Stimulated activated memory B cell treated with anti-CD40 and anti-IgM and Interleukin-4, amounts not matched to agents 10 μg/mL and 1 μg/mL and 100 μg/mL, for 72 hours (primary cell): ENCODE results near the gene BTRC.

ENCODE experiments used
- ATAC-seq: fragments of 150-1000 bp; cut with Tn5 transposase; 2 replicates; pipeline ENCODE4 v1.10.0; 2021
- H3K27ac Mint-ChIP-seq: one replicate; pipeline ENCODE4 v1.8.0; 2022; ENCODE audit warnings: mild to moderate bottlenecking, mixed read lengths
- H3K27me3 Mint-ChIP-seq: one replicate; pipeline ENCODE4 v1.8.0; 2022; ENCODE audit warnings: mixed read lengths
- H3K36me3 Mint-ChIP-seq: one replicate; pipeline ENCODE4 v1.8.0; 2022; ENCODE audit warnings: mixed read lengths
- H3K4me1 Mint-ChIP-seq: one replicate; pipeline ENCODE4 v1.8.0; 2022; ENCODE audit warnings: mixed read lengths
- H3K4me3 Mint-ChIP-seq: one replicate; pipeline ENCODE4 v1.8.0; 2022; ENCODE audit warnings: mild to moderate bottlenecking, moderate library complexity, mixed read lengths
- H3K9me3 Mint-ChIP-seq: one replicate; pipeline ENCODE4 v1.8.0; 2022; ENCODE audit warnings: mixed read lengths

Gene BTRC

GRCh38 chr10:101563007-101563406 is 209.0 kb downstream of the BTRC start:
- Mint-ChIP-seq H3K9me3 (no peaks in the 10 kb centered on the region), H3K27me3 (peaks cover 73% of the 10 kb centered on the region), H3K4me1 (peaks cover 25% of the 10 kb centered on the region), H3K4me3 (no peak overlapping the region), H3K27ac (no peak overlapping the region), H3K36me3 (no peaks in the 10 kb centered on the region)
- ATAC-seq, result no peak

- Mint-ChIP-seq H3K27ac (no peak overlapping the region), H3K9me3 (no peaks in the 10 kb centered on the region), H3K36me3 (no peaks in the 10 kb centered on the region), H3K27me3 (peaks cover 78% of the 10 kb centered on the region), H3K4me1 (peaks cover 19% of the 10 kb centered on the region), H3K4me3 (no peak overlapping the region)
- no peak for ATAC-seq
Measured at GRCh38 chr10:101563497-101564040, 209.6 kb downstream of the BTRC start.

- H3K9me3 Mint-ChIP-seq, result no peaks in the 10 kb centered on the region
- ATAC-seq, result no peak
- H3K27ac Mint-ChIP-seq, result no peak overlapping the region
- H3K4me1 Mint-ChIP-seq, result peaks cover 20% of the 10 kb centered on the region
- no peak overlapping the region for H3K4me3 Mint-ChIP-seq
- no peaks in the 10 kb centered on the region for H3K36me3 Mint-ChIP-seq
- H3K27me3 Mint-ChIP-seq, result peaks cover 88% of the 10 kb centered on the region
Measured at GRCh38 chr10:101564490-101564991, 210.6 kb downstream of the BTRC start.

- no peak overlapping the region for H3K27ac Mint-ChIP-seq
- no peak for ATAC-seq
- H3K36me3 Mint-ChIP-seq, result no peaks in the 10 kb centered on the region
- peaks cover 29% of the 10 kb centered on the region for H3K4me1 Mint-ChIP-seq
- peaks cover 94% of the 10 kb centered on the region for H3K27me3 Mint-ChIP-seq
- H3K4me3 Mint-ChIP-seq, result no peak overlapping the region
- H3K9me3 Mint-ChIP-seq, result no peaks in the 10 kb centered on the region
Measured at GRCh38 chr10:101565370-101565900, 211.5 kb downstream of the BTRC start.

GRCh38 chr10:101565936-101566332 is 212.0 kb downstream of the BTRC start:
- H3K27ac Mint-ChIP-seq, result no peak overlapping the region
- H3K27me3 Mint-ChIP-seq, result peaks cover 91% of the 10 kb centered on the region

GRCh38 chr10:101566333-101567164 is 212.6 kb downstream of the BTRC start:
- Mint-ChIP-seq H3K36me3 (no peaks in the 10 kb centered on the region), H3K4me1 (peaks cover 35% of the 10 kb centered on the region), H3K9me3 (no peaks in the 10 kb centered on the region), H3K27me3 (peaks cover 84% of the 10 kb centered on the region), H3K4me3 (peak overlapping the region; percentile 38), H3K27ac (no peak overlapping the region)
- ATAC-seq, result peak; percentile 25

More at GRCh38 chr10:101565936-101566332, 212.0 kb downstream of the BTRC start:
- ATAC-seq, result no peak
- Mint-ChIP-seq H3K36me3 (no peaks in the 10 kb centered on the region), H3K4me1 (peaks cover 34% of the 10 kb centered on the region), H3K4me3 (no peak overlapping the region), H3K9me3 (no peaks in the 10 kb centered on the region)

GRCh38 chr10:101567165-101568006 is 213.4 kb downstream of the BTRC start:
- H3K9me3 Mint-ChIP-seq, result no peaks in the 10 kb centered on the region
- no peak for ATAC-seq
- peaks cover 76% of the 10 kb centered on the region for H3K27me3 Mint-ChIP-seq
- no peak overlapping the region for H3K4me3 Mint-ChIP-seq
- peaks cover 35% of the 10 kb centered on the region for H3K4me1 Mint-ChIP-seq
- no peak overlapping the region for H3K27ac Mint-ChIP-seq
- H3K36me3 Mint-ChIP-seq, result no peaks in the 10 kb centered on the region

GRCh38 chr10:101568054-101568745 is 214.2 kb downstream of the BTRC start:
- Mint-ChIP-seq H3K9me3 (no peaks in the 10 kb centered on the region), H3K4me3 (peak overlapping the region; percentile 22), H3K27me3 (peaks cover 68% of the 10 kb centered on the region), H3K4me1 (peaks cover 35% of the 10 kb centered on the region), H3K36me3 (no peaks in the 10 kb centered on the region), H3K27ac (no peak overlapping the region)
- no peak for ATAC-seq

GRCh38 chr10:101569323-101569621 is 215.3 kb downstream of the BTRC start:
- Mint-ChIP-seq H3K4me1 (peaks cover 35% of the 10 kb centered on the region), H3K4me3 (peak overlapping the region; percentile 74), H3K9me3 (no peaks in the 10 kb centered on the region), H3K36me3 (no peaks in the 10 kb centered on the region), H3K27ac (no peak overlapping the region), H3K27me3 (peaks cover 57% of the 10 kb centered on the region)
- no peak for ATAC-seq

- peak; percentile 86 for ATAC-seq
- Mint-ChIP-seq H3K27me3 (peaks cover 53% of the 10 kb centered on the region), H3K4me1 (peaks cover 35% of the 10 kb centered on the region), H3K27ac (no peak overlapping the region), H3K4me3 (peak overlapping the region; percentile 74), H3K9me3 (no peaks in the 10 kb centered on the region), H3K36me3 (no peaks in the 10 kb centered on the region)
Measured at GRCh38 chr10:101569622-101570427, 215.9 kb downstream of the BTRC start.

- Mint-ChIP-seq H3K9me3 (no peaks in the 10 kb centered on the region), H3K27ac (no peak overlapping the region)
- ATAC-seq, result no peak
Measured at GRCh38 chr10:101570428-101571270, 216.7 kb downstream of the BTRC start.

GRCh38 chr10:101571271-101571925 is 217.4 kb downstream of the BTRC start:
- Mint-ChIP-seq H3K4me3 (no peak overlapping the region), H3K36me3 (no peaks in the 10 kb centered on the region), H3K27me3 (peaks cover 37% of the 10 kb centered on the region), H3K4me1 (peaks cover 31% of the 10 kb centered on the region), H3K9me3 (no peaks in the 10 kb centered on the region), H3K27ac (no peak overlapping the region)
- no peak for ATAC-seq

More at GRCh38 chr10:101570428-101571270, 216.7 kb downstream of the BTRC start:
- Mint-ChIP-seq H3K4me3 (peak overlapping the region; percentile 74), H3K27me3 (peaks cover 44% of the 10 kb centered on the region), H3K4me1 (peaks cover 35% of the 10 kb centered on the region), H3K36me3 (no peaks in the 10 kb centered on the region)

GRCh38 chr10:101572126-101572525 is 218.2 kb downstream of the BTRC start:
- H3K27me3 Mint-ChIP-seq, result peaks cover 30% of the 10 kb centered on the region
- ATAC-seq, result no peak
- H3K4me1 Mint-ChIP-seq, result peaks cover 25% of the 10 kb centered on the region

More at GRCh38 chr10:101572126-101572525, 218.2 kb downstream of the BTRC start:
- peaks cover 2% of the 10 kb centered on the region for H3K36me3 Mint-ChIP-seq
- no peak overlapping the region for H3K27ac Mint-ChIP-seq
- no peak overlapping the region for H3K4me3 Mint-ChIP-seq
- H3K9me3 Mint-ChIP-seq, result no peaks in the 10 kb centered on the region
